Activated CD4-positive, CD25-positive, alpha-beta regulatory T cell (primary cell): ENCODE results near the gene CDH11.

Experiments
- DNase-seq, 4 experiments: peaks; one replicate each; lab custom pipeline; 2025; lab: John Stamatoyannopoulos, UW

Gene CDH11

GRCh38 chr16:65070831-65071432, 50.9 kb downstream of the CDH11 start:
- no peak for DNase-seq

- DNase-seq: no peak
Observed at GRCh38 chr16:65069766-65070165, 52.1 kb downstream of the CDH11 start.

DNA sequence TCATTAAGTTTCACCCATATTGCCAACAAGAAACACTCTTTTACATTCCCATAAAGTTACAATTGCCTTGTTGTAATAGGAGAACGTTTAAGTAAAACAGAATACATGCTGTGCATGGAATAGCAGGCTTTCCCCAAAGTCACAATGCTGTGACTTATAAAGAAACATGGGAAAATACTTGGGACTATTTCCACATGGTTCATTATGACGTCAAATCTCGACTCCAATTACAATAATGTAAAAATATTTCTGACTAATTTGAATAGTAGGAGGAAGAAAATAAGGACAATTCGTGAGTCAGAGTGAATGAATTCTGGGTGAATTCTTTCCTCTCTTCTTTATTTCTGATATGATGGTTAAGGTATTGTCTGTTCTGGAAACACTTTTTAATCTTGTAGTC, 52.8 kb downstream of the CDH11 start:
- no peak for DNase-seq

GRCh38 chr16:65068151-65068740, 53.6 kb downstream of the CDH11 start:
- no peak for DNase-seq

DNA sequence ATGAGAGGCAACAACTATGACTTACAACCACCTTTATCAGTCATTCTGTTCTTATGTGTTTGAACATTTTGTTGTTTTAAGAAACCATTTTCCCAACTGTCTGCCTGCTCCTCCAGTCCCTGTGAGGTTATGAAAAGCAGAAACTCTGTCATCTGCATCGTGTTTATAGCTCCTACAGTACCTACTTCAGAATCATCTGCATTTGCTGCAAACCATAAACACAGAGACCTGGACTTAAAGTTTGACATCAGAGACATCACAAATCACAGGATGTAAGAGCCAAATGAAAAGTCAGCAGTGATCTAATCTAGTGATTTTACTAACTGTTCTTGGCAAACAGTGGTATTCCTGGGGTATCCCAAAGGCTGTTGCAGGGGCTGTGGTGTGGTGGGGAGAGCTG, 55.2 kb downstream of the CDH11 start:
- no peak for DNase-seq

- DNase-seq: no peak
Observed at GRCh38 chr16:65065031-65065430, 56.8 kb downstream of the CDH11 start.

DNA sequence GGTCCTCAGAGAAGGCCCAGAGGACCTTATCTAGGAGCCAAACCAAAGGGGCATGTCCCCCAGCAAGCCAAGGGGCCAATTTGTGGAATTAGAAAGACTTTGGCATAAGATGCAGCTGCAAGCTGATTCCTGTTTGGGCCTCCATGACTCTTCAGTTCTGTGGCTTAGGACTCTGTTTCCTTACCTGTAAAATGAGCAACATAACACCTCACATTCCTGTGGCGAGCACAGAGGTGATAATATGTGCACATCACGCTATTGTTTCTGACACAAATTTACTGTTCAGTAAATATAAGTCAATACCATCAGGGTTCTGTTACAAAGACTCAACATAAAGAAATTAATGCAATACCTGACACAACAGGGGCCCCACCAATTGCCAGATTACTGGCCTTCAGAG, 57.7 kb downstream of the CDH11 start:
- DNase-seq: no peak

DNA sequence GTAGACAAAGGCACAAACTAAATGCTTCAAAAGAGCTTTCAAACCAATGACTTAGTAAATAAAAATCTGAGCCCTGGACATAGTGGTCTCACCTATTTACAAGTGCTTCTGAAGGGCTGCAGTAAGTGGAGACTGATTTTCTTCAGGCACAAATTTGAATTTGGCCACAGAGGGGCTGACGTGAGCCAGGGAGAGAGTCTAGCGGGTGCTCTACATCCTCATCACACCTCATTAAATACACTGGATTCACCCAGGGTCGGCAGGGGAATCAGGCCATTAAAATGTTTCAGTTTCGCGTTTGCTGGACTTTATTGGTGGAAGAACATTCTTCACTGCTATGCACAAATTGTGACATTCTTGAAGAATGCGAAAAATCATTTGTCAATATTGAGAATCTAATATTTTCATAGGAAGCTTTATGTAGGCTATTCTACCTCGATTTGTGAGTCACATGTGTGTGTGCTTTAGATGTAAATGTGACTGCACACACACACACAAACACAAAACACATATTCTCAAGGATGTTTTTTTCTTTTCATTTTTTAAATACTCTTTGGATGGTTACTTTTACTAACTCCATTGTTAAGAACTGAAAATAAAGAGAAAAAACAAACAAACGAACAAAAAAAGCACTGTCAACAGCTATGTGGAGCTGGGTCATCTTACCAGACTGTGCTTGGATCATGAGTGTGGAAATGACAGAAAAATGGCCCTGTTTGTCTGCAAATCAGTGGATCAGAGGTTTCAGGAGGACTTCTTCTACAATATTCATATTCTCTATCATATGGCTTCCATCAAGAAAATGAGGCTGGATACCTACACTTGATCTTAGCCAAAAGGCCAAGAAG, 58.9 kb downstream of the CDH11 start:
- no peak for DNase-seq

DNA sequence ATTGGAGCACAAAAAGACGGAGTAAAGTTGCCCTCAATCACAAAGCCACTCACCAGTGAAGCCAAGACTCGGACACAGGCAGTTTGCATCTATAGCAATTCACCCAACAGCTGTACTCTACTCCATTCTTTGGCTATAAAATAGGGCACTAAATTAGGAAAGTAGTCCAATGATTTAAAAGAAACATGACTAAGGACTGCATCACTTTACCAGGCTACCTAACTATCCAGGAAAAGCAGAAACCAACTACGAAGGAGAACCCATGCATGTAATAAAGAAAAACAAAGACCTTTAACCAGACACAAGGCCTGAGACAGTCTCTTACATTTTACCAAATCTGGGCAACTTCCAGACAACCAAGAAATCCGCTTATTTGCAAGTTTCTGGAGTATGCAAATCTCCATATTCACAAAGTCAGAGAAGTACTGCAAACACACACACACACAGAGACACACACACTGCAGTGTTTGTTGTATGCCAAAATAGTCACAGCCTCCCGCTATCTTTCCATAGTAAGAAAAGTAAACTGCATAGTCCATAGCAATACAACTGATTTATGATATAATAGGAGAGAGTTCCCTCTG, 59.8 kb downstream of the CDH11 start:
- no peak for DNase-seq

DNA sequence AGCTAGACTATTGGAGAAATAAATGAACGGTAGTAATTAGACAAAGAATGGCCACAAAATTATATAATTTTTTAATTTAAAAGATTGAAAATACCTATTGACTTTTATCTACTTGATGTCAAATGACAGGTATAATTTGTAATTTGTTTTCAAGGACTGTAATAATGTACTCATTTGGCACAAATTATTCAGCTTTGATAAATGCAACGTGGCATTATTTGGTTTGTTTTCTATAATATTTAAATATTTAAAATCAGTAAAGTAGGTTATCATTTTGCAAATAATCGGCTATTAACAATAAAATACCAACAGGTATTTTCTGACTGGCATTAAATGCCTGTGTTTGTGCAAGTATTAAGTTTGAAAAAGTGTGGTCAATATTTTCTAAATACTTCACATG, 60.6 kb downstream of the CDH11 start:
- no peak for DNase-seq

GRCh38 chr16:65059406-65059980, 62.4 kb downstream of the CDH11 start:
- no peak for DNase-seq

DNA sequence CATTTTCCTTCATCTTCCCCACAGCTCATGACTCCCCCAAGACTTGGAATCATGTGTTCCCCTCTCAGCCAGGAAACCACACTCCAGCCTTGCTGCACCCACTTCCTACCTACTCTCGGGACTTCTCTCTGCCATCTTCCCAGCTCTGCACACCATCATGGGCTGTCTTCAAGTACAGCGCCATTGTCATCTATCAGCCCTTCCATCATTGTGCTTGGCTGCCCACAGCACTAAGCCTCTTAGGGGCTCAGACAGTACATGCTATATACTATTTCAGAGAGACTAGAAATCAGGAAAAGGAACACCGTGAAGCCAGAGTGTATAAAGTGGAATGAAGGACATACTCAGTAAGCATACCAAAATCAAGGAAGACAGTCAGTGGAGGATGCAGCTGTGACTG, 64.7 kb downstream of the CDH11 start:
- DNase-seq: no peak

DNA sequence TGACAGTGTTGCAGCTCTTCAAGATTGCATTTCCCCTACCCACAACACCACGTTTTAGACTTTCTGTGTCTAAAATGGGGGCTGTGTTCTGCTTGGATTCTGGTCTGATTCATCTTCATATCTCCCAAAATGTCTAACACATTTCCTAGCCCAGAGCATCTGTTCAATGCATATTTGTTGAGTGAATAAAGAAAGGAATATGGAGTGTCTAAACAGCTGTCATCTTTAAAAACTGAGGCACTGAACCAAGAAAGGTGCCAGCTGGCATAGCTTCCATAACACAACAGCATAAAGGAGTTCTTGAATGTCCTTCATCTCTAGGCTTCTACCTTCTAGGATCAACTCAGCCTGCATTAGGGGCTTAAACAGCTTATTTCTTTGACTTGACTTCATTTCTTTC, 67.4 kb downstream of the CDH11 start:
- no peak for DNase-seq

DNA sequence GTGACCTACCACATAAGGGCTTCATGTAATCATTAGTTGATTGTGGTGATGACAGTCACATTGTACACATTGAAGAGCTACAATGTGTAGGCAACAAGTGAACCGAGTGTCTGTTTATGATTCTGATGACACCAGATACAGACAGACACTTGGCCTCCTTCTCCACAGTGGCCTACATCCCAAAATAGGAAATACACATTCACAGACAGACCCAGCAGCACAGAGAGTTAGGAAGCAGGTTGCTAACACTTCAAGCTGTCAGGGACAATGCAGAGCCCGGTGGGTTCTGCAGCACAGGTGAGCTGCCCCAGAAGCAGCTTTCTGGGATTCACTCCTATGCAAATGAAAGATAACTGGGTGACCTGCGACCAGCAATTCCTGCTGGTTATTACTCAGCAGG, 72.2 kb downstream of the CDH11 start:
- no peak for DNase-seq

DNA sequence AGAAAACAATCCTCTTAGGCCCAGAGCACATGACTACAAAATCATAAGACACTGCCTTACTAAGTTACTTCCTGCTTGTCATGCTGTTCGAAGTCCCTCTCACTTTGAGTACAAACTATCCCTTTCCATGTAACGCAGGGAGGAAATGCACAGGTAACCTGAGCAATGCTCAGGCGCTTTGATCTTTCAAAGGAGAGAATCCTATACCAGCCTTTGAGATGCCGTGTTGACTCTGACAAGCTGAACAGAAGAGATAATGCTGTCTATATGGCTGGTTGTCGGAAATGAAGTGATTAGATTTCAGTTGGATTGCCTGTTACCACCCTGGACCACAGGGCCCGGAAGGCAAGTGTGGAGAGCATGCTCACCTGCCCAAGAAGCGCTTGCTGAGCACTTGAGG, 75.9 kb downstream of the CDH11 start:
- no peak for DNase-seq

- no peak for DNase-seq
Observed at GRCh38 chr16:65044873-65045272, 77.0 kb downstream of the CDH11 start.

DNA sequence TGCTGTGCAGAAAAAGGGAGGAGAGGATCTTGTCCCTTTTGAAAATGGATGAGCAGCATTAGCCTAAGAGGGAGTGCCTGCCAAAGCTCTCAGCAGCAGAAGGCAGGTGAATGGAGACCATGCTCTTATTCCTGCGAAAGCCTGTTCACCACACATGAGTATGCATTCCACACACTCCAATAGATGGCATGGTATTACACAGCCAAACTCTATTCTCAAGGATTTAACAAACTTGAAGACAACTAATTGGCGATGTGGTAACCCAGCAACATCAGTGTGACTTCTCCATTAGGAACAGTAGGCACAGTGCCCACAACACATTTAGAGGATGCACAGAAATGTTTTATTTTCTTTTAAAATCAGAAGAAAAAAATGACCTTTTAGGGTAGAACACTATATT, 77.8 kb downstream of the CDH11 start:
- no peak for DNase-seq

DNA sequence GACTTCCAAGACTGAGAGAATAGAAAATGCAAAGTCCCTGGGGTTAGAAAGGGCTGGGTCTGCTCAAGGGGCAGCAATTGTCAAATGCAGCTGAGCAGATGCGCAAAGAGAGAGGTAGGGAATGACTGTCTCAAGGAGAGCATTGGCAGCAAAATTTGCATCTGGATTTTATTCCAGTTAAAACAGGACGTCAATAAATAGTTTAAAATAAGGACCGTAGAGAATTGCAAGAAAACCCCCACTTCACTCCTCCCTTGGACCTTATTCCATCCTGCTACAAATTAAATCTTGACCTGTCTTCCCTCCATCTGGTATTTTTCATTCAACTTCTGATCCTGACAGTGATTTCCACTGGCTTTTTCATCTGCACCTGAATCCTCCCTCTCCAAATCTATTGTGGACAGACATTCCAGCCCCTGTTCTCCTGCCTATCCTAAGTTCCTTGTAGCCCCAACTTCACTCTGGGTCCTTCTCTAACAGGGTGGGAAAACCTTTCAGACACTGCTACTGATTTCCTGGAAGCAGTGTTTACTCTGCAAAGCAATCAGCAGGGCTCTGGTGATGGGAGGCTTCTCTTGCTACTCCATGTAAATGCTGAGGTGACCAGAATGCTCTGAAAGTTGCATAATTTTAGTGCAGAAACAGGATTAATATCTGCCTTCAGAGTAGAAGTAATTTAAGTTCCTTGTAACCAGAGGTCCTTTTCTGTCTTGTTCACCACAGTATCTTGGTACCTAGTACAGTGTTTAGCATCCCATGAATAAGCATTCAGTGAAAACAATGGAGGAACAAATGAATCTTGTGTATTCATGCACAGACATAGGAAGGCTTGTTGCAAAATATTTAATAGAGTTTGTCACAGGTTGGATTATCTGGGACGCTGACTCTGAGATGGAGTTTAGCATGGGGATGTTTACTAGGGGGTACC, 79.2 kb downstream of the CDH11 start:
- DNase-seq: no peak

GRCh38 chr16:65041667-65042066, 80.2 kb downstream of the CDH11 start:
- DNase-seq: no peak

- no peak for DNase-seq
Observed at GRCh38 chr16:65038100-65038499, 83.8 kb downstream of the CDH11 start.

DNA sequence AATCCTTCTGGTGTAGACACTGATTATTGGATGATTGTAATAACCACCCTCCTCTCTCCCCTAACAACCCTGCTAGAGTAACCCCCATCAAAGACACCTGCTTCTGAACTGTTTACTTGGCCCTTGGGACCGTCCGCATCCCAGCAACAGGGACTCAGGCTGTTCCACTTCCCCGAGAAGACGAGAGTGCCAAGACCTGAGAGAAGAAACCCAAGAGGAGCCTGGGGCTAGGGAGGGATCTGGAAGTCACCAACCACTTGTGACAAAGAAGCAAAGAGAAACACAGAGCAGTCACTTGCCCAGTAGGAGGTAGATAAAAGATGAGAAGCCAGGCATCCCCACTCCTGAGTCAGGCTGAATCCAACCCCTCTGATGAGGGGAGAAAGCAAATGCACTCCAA, 84.3 kb downstream of the CDH11 start:
- DNase-seq: no peak

DNA sequence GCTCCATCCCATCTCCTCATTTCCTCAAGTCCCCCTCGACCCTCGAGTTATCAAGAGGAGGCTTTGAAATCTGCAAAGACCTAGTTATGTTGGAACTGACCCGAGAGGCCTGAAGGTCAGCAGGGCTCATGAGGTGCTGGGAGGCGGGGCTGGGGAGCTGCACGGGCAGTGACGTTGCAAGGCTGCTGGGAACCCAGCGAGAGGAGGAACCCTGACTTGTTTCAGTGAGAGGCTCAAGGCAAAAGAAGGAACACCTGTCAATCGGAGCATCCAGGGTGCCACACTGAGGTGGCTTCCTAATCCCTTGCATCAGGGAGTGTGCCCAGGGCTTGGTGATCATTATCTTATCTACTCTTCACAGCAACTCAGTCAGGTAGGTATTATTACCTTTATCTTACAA, 86.9 kb downstream of the CDH11 start:
- no peak for DNase-seq
